Neural cell (in vitro differentiated cells): ENCODE measurements around the gene PCYT1B. TPM values are rescaled to one million over a fixed set of nuclear protein-coding genes. Genes with fewer than 3 reads are reported as not detected.

ENCODE experiments used
- H2AFZ ChIP-seq: fragments of 200-600, 300-800 bp; sonication (generic), shearing (Covaris generic); 2 replicates; pipeline ENCODE4 v1.6.0; 2014; ENCODE audit warnings: low read depth, mild to moderate bottlenecking, antibody characterized with exemption, low read length, moderate library complexity
- H3F3A ChIP-seq: fragments of 200-600 bp; shearing (Covaris generic); 2 replicates; pipeline ENCODE4 v1.6.1; 2016; ENCODE audit warnings: mild to moderate bottlenecking, moderate library complexity, mixed read lengths, antibody characterized with exemption, low read length; ENCODE audit not compliant: insufficient read depth, poor library complexity, severe bottlenecking
- H3K27ac ChIP-seq: fragments of 200-600, 300-800 bp; sonication (generic), shearing (Covaris generic); 2 replicates; pipeline ENCODE4 v1.5.1; 2014; ENCODE audit warnings: mild to moderate bottlenecking, low read length, moderate library complexity
- H3K27me3 ChIP-seq: fragments of 300-800, 200-600 bp; sonication (generic), shearing (Covaris generic); 2 replicates; pipeline ENCODE4 v1.6.0; 2014; ENCODE audit warnings: mild to moderate bottlenecking, low read depth, low read length, moderate library complexity; ENCODE audit not compliant: insufficient read depth
- H3K36me3 ChIP-seq: fragments of 300-800, 200-600 bp; sonication (generic), shearing (Covaris generic); 2 replicates; pipeline ENCODE4 v1.5.1; 2014; ENCODE audit warnings: mild to moderate bottlenecking, antibody characterized with exemption, low read length, moderate library complexity; ENCODE audit not compliant: insufficient read depth
- H3K4me2 ChIP-seq: fragments of 300-800, 200-600 bp; sonication (generic), shearing (Covaris generic); 2 replicates; pipeline ENCODE4 v1.6.0; 2014; ENCODE audit warnings: mild to moderate bottlenecking, low read length
- H3K4me3 ChIP-seq: fragments of 300-800, 200-600 bp; sonication (generic), shearing (Covaris generic); 2 replicates; pipeline ENCODE4 v1.5.1; 2014; ENCODE audit warnings: mild to moderate bottlenecking, low read length, moderate library complexity
- H3K79me2 ChIP-seq: fragments of 200-600 bp; shearing (Covaris generic); replicated peaks from 2 replicates; pipeline ENCODE4 v1.6.0; 2014; ENCODE audit warnings: mild to moderate bottlenecking, low read length, moderate library complexity; ENCODE audit not compliant: insufficient read depth
- H3K9ac ChIP-seq: fragments of 300-800, 200-600 bp; sonication (generic), shearing (Covaris generic); 2 replicates; pipeline ENCODE4 v1.6.1; 2016; ENCODE audit warnings: mild to moderate bottlenecking, low read length, mixed read lengths
- H3K9me2 ChIP-seq: fragments of 200-600 bp; shearing (Covaris generic); 2 replicates; pipeline ENCODE4 v1.6.1; 2016; ENCODE audit warnings: mild to moderate bottlenecking, low read length, mixed read lengths; ENCODE audit not compliant: insufficient read depth
- H3K9me3 ChIP-seq: fragments of 200-600, 300-800 bp; sonication (generic), shearing (Covaris generic); 2 replicates; pipeline ENCODE4 v1.6.1; 2016; ENCODE audit warnings: mild to moderate bottlenecking, mixed run types, low read length, moderate library complexity, mixed read lengths
- H4K20me1 ChIP-seq: fragments of 200-600 bp; shearing (Covaris generic); 2 replicates; pipeline ENCODE4 v1.6.1; 2016; ENCODE audit warnings: mild to moderate bottlenecking, mixed run types; ENCODE audit not compliant: insufficient read depth
- EP300 ChIP-seq: fragments of 450-650 bp; conservative IDR thresholded peaks from 2 replicates; pipeline ENCODE4 v1.6.1; 2014; ENCODE audit warnings: antibody characterized with exemption, mild to moderate bottlenecking, moderate library complexity; ENCODE audit not compliant: poor library complexity, severe bottlenecking
- EZH2 ChIP-seq: fragments of 200-600, 300-800 bp; shearing (Covaris generic), sonication (generic); IDR thresholded peaks from 2 replicates; pipeline ENCODE4 v1.6.1; 2014; ENCODE audit warnings: antibody characterized with exemption, low read length, borderline replicate concordance, mild to moderate bottlenecking; ENCODE audit not compliant: insufficient read depth, poor library complexity, severe bottlenecking
- MXI1 ChIP-seq: fragments of 450-650 bp; conservative IDR thresholded peaks from 2 replicates; pipeline ENCODE4 v1.6.1; 2014; ENCODE audit warnings: antibody characterized with exemption, mild to moderate bottlenecking; ENCODE audit not compliant: poor library complexity, severe bottlenecking
- POLR2AphosphoS5 ChIP-seq: IDR thresholded peaks from 2 replicates; pipeline ENCODE4 v1.6.1; 2012
- RAD21 ChIP-seq: fragments of 450-650 bp; conservative IDR thresholded peaks from 2 replicates; pipeline ENCODE4 v1.6.1; 2014; ENCODE audit warnings: antibody characterized with exemption, mild to moderate bottlenecking, moderate library complexity
- SMC3 ChIP-seq: fragments of 450-650 bp; conservative IDR thresholded peaks from 2 replicates; pipeline ENCODE4 v1.6.1; 2014; ENCODE audit warnings: antibody characterized with exemption, mild to moderate bottlenecking, moderate library complexity; ENCODE audit not compliant: poor library complexity
- TAF1 ChIP-seq: IDR thresholded peaks from 2 replicates; pipeline ENCODE4 v1.6.1; 2012; ENCODE audit warnings: low read depth
- polyA plus RNA-seq: library from polyadenylated mRNA; depleted of rRNA; stranded (reverse); fragments of >200 nt; gene quantifications from 2 replicates; pipeline ENCODE4 v1.2.3, GENCODE V29; 2014
- TF ChIP-seq, protein P1 (sequence below): IDR thresholded peaks from 2 replicates; pipeline ENCODE4 v1.6.1; 2012; ENCODE audit warnings: borderline replicate concordance
- TF ChIP-seq, protein P2 (sequence below): fragments of 450-650 bp; IDR thresholded peaks from 2 replicates; pipeline ENCODE4 v1.5.1; 2014; ENCODE audit warnings: antibody characterized with exemption, mild to moderate bottlenecking, moderate library complexity; ENCODE audit not compliant: poor library complexity, severe bottlenecking

Gene PCYT1B
- polyA plus RNA-seq, 1 donor from 2014 or later: 10.6 TPM

DNA sequence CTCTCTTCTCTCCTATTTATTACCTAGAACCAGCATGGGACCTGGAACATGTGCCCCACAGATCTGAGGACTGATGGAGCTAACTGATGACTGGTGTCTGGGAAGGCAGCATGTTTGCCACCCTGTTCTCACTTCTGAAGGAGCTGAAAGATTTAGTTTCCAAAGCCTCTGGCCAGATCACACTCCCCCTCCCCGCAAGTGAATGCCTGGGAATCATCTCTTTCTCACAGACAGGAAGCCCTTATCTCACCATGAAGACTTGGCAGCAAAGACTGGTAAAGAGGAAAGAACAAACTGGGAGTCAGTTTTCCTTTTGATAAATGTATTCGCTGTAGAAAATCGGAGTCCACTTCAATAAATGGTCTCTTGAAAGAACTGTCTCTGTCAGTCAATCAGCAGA lies 21.0 kb upstream of the PCYT1B start:
- Histone ChIP-seq H3F3A (no peaks in the 10 kb centered on the region), H3K4me3 (no peak overlapping the region), H3K9me3 (no peaks in the 10 kb centered on the region), H4K20me1 (no peaks in the 10 kb centered on the region), H3K9ac (no peak overlapping the region), H3K36me3 (no peaks in the 10 kb centered on the region), H3K4me2 (no peak overlapping the region), H3K9me2 (no peaks in the 10 kb centered on the region), H3K27ac (no peak overlapping the region), H3K79me2 (no peaks in the 10 kb centered on the region), H2AFZ (no peak overlapping the region), H3K27me3 (no peaks in the 10 kb centered on the region)
- no peak for TF ChIP-seq SMC3
- no peak for TF ChIP-seq EP300
- no peak for TF ChIP-seq RAD21
- no peak for TF ChIP-seq EZH2
- TF ChIP-seq, protein P1, sequence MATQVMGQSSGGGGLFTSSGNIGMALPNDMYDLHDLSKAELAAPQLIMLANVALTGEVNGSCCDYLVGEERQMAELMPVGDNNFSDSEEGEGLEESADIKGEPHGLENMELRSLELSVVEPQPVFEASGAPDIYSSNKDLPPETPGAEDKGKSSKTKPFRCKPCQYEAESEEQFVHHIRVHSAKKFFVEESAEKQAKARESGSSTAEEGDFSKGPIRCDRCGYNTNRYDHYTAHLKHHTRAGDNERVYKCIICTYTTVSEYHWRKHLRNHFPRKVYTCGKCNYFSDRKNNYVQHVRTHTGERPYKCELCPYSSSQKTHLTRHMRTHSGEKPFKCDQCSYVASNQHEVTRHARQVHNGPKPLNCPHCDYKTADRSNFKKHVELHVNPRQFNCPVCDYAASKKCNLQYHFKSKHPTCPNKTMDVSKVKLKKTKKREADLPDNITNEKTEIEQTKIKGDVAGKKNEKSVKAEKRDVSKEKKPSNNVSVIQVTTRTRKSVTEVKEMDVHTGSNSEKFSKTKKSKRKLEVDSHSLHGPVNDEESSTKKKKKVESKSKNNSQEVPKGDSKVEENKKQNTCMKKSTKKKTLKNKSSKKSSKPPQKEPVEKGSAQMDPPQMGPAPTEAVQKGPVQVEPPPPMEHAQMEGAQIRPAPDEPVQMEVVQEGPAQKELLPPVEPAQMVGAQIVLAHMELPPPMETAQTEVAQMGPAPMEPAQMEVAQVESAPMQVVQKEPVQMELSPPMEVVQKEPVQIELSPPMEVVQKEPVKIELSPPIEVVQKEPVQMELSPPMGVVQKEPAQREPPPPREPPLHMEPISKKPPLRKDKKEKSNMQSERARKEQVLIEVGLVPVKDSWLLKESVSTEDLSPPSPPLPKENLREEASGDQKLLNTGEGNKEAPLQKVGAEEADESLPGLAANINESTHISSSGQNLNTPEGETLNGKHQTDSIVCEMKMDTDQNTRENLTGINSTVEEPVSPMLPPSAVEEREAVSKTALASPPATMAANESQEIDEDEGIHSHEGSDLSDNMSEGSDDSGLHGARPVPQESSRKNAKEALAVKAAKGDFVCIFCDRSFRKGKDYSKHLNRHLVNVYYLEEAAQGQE: no peak
- TF ChIP-seq MXI1: no peak
- TF ChIP-seq, protein P2, sequence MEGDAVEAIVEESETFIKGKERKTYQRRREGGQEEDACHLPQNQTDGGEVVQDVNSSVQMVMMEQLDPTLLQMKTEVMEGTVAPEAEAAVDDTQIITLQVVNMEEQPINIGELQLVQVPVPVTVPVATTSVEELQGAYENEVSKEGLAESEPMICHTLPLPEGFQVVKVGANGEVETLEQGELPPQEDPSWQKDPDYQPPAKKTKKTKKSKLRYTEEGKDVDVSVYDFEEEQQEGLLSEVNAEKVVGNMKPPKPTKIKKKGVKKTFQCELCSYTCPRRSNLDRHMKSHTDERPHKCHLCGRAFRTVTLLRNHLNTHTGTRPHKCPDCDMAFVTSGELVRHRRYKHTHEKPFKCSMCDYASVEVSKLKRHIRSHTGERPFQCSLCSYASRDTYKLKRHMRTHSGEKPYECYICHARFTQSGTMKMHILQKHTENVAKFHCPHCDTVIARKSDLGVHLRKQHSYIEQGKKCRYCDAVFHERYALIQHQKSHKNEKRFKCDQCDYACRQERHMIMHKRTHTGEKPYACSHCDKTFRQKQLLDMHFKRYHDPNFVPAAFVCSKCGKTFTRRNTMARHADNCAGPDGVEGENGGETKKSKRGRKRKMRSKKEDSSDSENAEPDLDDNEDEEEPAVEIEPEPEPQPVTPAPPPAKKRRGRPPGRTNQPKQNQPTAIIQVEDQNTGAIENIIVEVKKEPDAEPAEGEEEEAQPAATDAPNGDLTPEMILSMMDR: no peak
- TF ChIP-seq TAF1: no peak

DNA sequence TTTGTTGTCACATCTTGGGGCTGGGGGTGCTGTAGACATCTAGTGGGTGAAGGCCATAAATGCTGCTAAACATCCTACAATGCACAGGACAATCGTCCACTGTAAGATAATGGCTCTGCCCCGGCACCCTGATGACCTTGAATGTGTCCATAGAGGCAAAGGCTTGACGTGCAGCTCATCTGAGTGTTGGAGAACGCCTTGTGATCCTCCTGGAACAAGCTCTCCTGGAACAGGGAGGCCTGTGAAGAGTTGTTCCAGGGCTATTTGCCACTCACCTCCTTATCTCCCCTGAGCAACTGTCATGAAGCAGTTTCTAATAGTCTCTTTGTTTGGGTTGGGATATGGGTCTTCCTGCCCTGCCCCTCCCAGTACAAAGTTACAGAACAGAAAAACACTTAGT lies 15.2 kb upstream of the PCYT1B start:
- no peak overlapping the region for H3K4me2 ChIP-seq
- H3K9ac ChIP-seq: no peak overlapping the region
- H3F3A ChIP-seq: no peaks in the 10 kb centered on the region
- no peak for TF ChIP-seq EZH2
- TF ChIP-seq, protein P1: no peak
- no peak for TF ChIP-seq EP300
- no peak for TF ChIP-seq POLR2AphosphoS5
- H3K27me3 ChIP-seq: no peaks in the 10 kb centered on the region
- H3K36me3 ChIP-seq: no peaks in the 10 kb centered on the region
- H3K9me3 ChIP-seq: no peaks in the 10 kb centered on the region
- no peaks in the 10 kb centered on the region for H4K20me1 ChIP-seq
- no peaks in the 10 kb centered on the region for H3K79me2 ChIP-seq
- H3K9me2 ChIP-seq: no peaks in the 10 kb centered on the region
- H3K4me3 ChIP-seq: no peak overlapping the region
- no peak overlapping the region for H3K27ac ChIP-seq
- no peak overlapping the region for H2AFZ ChIP-seq
